ENCODE measurements around the gene MYO3B.

DNA sequence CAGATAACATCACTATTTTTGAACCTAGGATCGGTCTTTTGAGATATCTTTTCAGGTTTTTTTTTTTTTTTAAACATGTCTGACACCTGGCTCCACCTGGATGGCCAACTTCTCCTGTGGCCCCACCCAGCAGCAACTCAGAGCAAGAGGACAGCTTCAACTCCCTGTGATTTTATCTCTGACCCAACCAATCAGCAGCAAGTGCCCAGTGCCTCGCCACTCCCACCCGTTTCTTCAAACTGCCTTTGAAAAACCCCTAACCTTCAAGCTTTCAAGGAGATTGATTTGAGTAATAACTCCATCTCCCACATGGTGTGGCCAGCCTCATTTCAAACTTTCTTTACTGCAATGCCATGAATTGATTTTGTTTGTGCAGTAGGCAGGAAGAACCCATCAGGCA, 19.0 kb downstream of the MYO3B start:
- TF ChIP-seq, protein P1, sequence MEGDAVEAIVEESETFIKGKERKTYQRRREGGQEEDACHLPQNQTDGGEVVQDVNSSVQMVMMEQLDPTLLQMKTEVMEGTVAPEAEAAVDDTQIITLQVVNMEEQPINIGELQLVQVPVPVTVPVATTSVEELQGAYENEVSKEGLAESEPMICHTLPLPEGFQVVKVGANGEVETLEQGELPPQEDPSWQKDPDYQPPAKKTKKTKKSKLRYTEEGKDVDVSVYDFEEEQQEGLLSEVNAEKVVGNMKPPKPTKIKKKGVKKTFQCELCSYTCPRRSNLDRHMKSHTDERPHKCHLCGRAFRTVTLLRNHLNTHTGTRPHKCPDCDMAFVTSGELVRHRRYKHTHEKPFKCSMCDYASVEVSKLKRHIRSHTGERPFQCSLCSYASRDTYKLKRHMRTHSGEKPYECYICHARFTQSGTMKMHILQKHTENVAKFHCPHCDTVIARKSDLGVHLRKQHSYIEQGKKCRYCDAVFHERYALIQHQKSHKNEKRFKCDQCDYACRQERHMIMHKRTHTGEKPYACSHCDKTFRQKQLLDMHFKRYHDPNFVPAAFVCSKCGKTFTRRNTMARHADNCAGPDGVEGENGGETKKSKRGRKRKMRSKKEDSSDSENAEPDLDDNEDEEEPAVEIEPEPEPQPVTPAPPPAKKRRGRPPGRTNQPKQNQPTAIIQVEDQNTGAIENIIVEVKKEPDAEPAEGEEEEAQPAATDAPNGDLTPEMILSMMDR (tag by site-specific recombination; IDR thresholded peaks at IDR 0.05) = no peak
- TF ChIP-seq, protein P2, sequence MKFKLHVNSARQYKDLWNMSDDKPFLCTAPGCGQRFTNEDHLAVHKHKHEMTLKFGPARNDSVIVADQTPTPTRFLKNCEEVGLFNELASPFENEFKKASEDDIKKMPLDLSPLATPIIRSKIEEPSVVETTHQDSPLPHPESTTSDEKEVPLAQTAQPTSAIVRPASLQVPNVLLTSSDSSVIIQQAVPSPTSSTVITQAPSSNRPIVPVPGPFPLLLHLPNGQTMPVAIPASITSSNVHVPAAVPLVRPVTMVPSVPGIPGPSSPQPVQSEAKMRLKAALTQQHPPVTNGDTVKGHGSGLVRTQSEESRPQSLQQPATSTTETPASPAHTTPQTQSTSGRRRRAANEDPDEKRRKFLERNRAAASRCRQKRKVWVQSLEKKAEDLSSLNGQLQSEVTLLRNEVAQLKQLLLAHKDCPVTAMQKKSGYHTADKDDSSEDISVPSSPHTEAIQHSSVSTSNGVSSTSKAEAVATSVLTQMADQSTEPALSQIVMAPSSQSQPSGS (tag by site-specific recombination; IDR thresholded peaks at IDR 0.05; ENCODE audit: low read depth) = no peak
- TF ChIP-seq ZNF76 (tag by site-specific recombination; IDR thresholded peaks at IDR 0.05; ENCODE audit: borderline replicate concordance, low read depth) (no peak), BCL11A (tag by site-specific recombination; IDR thresholded peaks at IDR 0.05; ENCODE audit: low read depth) (no peak), ZNF302 (tag by site-specific recombination; IDR thresholded peaks at IDR 0.05; ENCODE audit: low read depth) (no peak), GLIS1 (tag by site-specific recombination; IDR thresholded peaks at IDR 0.05) (no peak), ZNF350 (tag by site-specific recombination; IDR thresholded peaks at IDR 0.05) (no peak), ZNF341 (tag by site-specific recombination; IDR thresholded peaks at IDR 0.05; ENCODE audit: low read depth) (no peak), ZNF274 (IDR thresholded peaks at IDR 0.05; ENCODE audit: low read length) (no peak), ZNF274 (tag by site-specific recombination; IDR thresholded peaks at IDR 0.05; ENCODE audit: borderline replicate concordance) (no peak), ZBTB1 (tag by site-specific recombination; IDR thresholded peaks at IDR 0.05) (no peak)

All from HEK293 (cell line).